ENCODE measurements around the gene MEX3D. TPM values are rescaled to one million over a fixed set of nuclear protein-coding genes. Genes with fewer than 3 reads are reported as not detected.

The MEX3D gene
- total RNA-seq, result 64.6 and 71.5 TPM in 2 replicates

DNA sequence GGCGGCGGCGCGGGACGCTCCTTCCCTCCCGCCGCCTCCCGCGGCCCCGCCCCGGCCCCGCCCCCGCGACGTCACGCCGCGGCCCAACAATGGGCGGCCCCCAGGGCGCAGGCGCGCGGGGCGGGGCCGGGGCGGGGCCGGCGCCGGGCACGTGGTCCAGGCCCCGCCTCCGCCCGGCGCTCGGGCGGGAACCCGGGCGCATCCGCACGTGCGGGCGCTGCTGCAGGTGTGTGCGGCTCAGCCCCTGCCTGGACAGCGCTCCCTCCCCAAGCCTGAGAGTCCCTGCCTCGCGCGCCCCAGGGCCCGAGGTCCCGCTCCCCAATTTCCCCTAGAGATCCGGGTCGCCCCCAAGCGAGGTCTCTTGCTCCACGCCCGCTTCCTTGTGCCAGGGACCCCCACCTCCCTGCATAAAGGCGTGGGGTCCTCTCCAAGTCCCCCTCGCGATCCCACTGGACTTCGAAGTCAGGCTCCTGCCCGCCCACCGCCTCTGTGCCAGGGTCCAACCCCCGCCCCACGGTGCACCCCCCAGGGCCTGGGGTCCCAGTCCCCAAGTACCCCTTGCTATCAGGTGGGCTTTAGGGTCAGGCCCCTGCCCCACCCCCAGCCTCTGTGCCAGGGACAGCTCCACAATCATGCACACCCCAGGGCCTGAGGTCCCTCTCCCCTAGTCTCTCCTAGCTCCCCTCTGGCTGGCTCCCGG is at the start of gene MEX3D:
Gene MEX3D (minus strand): TSS at position 6 of the 700 bp plus-strand sequence. CDS start 267 bp downstream, outside the sequence.

DNA sequence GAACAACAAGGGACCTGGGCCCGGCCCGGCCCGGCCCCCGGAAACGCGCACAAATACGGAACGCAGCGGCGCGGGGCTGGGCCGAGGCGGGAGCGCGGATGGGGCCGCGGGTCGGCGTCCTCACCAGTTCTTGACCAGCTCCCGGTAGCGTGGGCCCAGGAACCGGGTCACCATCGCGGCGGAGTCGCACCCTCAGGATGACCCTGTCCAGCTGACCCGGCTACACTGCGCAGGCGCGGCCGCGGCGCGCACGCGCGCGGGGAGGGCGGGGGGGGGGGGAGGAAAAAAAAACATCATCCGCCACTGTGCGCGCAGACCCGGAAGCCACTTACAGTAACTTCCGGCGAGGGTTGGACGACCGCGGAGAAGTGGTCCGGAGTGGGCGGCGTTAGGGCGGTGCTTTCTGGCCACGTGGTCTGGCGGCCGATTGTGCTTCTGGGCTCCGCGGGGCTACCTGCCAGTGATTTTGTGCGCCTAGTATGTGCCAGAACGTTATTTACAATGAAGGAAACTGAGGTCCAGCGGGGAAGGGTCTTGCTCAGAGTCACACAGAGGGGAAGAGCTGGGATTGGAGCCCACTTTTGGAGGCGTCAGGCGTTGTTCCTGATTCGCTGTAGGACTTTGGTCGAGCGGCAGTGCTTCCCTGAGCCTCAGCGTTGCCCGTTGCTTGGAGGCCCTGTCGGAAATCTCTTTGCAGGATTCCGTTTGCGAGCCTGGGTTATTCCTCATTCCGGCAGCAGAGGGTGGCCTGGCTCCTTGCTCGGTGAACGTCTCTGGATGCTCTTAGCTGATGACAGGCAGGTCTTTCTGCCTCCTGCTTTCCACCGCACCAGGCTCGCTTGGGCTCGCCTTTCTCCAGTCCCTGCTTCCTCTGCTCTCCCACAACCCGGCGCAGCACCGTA is 37.4 kb upstream of the MEX3D start, which contains the start of gene UQCR11:
Gene UQCR11 (minus strand): TSS at position 227 of the 902 bp plus-strand sequence. CDS start 53 bp downstream, at position 174.

DNA sequence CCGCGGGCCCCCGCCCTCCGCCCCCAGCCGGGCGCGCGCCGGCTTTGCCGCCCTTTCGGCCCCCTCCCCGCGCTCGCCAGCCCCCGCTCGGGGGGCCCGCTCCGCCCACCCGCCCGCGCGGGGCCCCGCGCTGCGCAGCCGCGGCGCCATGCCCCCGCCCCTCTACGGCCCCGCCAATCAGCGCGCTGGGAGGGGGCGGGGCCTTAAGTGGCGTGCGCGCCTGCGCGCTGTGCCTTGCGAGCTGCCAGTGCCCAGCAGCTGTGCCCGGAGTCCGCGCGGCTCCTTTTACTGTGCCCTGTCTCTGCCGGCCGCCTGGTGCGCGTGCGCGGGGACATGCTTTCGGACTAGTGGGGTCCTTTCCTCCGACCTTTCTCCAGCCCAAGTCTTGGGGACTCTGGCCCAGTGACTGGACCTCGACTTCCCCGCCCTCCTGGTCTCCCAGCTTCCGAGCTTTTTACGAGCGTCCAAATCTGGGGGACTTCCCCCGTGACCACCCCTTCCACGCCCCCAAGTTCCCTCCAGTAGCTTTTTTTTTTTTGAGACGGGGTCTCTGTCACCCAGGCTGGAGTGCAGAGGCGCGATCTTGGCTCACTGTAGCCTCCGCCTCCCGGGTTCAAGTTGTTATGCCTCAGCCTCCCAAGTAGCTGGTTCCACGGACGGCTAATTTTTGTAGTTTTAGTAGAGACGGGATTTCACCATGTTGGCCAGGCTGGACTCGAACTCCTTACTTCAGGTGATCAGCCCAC is 24.8 kb upstream of the MEX3D start, which contains the start of gene MBD3:
Gene MBD3 (minus strand): TSS at position 111 of the 746 bp plus-strand sequence. CDS start 234 bp downstream, outside the sequence.

DNA sequence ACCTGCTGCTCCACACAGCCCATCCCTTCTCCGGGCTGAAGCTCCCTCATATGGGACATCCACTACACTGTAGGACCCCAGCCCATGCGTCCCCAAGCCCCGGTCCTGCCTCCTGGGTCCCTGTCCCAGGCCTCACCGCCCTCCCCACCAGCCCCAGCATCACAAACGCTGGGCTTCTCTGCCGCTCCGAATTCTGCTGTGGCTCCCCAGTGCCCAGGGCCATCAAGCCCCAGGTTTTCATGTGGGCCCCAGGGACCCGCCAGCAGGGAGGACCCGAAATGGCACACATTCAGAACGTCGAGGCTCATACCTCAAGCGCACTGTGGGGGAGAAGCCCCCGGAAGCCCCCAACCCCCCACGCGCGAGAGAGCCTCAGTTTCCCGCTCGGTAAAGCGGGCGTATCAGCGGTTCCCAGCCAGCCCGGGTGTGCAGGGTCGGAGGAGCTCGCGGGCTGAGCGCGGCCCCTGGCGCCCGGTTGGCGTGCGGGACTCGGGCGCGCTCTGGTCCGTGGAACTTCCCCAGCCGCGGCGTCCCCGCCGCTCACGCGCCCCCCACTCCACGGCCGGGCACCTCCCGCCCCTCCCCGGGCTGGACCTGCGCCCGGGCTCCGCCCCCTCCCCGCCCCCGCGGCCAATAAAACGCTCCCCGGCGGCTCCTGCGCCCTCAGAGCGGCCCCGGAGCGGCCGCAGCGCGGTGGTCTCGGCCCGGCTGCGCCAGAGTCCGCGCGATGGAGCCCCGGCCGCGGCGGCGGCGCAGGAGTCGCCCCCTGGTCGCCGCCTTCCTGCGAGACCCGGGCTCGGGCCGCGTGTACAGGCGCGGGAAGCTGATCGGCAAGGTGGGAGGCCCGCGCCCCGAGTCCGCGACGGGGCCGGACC is 44.5 kb downstream of the MEX3D start, which contains the start of gene PLK5:
Gene PLK5 (plus strand): TSS at position 666 of the 875 bp plus-strand sequence. CDS start 2,920 bp downstream, outside the sequence.

DNA sequence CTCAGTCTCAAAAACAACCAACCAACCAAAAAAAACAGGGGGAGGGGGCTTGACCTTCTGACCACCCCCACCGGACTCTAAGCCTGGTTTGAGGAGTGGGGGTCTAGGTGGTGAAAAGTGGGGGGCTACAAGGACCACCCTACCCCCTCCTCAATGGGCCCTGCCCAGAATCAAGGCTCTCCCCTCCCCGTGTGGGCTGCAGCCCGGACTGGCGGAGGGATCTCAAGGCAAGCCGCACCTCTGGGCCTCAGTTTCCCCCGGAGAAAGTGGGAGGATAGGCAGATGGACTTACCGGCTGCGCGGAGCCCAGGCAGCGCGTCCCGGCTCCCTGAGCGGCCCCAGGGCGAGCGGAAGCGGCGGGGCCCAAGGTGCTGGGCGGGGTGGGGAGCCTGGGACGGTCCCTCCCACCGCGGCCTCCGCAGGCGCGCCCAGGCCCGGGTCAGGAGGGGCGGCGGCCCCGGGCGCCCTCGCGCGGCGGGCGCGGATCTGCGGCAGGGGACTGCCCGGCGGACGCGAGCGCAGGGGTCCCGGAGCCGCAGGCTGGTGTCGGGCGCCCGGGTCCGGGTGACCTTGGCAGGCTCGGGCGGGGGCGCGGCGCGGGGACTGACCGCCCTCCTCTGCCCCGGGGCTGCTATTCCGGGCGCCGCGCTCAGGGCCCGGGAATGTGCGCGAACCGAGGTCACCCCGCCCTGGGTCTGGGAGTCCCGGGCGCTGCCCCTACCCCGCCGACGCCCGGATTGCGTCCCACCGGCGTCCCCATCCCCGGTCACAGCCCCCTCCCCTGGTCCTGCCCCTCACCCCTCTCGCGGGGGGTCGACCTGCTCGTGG is 55.2 kb downstream of the MEX3D start, which contains the start of gene ADAMTSL5:
Gene ADAMTSL5 (minus strand): TSS at position 349 of the 828 bp plus-strand sequence. CDS start 2,076 bp downstream, outside the sequence.

Other genes starting within 250 kb of the MEX3D start
- 97.7 and 105 TPM in 2 replicates for gene NDUFS7, start 184.4 kb downstream of the MEX3D start, total RNA-seq
- gene GAMT, start 166.8 kb downstream of the MEX3D start, total RNA-seq, result 18.1 and 18.5 TPM in 2 replicates
- gene DAZAP1, start 160.7 kb downstream of the MEX3D start, total RNA-seq, result 69.9 and 76.7 TPM in 2 replicates
- 541 and 821 TPM in 2 replicates for gene RPS15, start 129.9 kb downstream of the MEX3D start, total RNA-seq
- gene APC2, start 118.2 kb downstream of the MEX3D start, total RNA-seq, result under 0.01 TPM in 2 replicates
- gene C19orf25, start 89.1 kb downstream of the MEX3D start, total RNA-seq, result 15.3 and 21.4 TPM in 2 replicates
- gene PCSK4, start 78.0 kb downstream of the MEX3D start, total RNA-seq, result 0.76 and 0.97 TPM in 2 replicates
- 0.97 and 1.1 TPM in 2 replicates for gene REEP6, start 77.1 kb downstream of the MEX3D start, total RNA-seq
- 0.15 and 0.32 TPM in 2 replicates for gene ADAMTSL5, start 55.3 kb downstream of the MEX3D start, total RNA-seq
- gene PLK5, start 44.2 kb downstream of the MEX3D start, total RNA-seq, result not detected in 2 replicates
- 81.2 and 88.7 TPM in 2 replicates for gene MBD3, start 24.5 kb upstream of the MEX3D start, total RNA-seq
- gene UQCR11, start 37.1 kb upstream of the MEX3D start, total RNA-seq, result 41.8 and 89.6 TPM in 2 replicates
- gene TCF3, start 84.3 kb upstream of the MEX3D start, total RNA-seq, result 70.8 and 95.5 TPM in 2 replicates
- gene ONECUT3, start 185.2 kb upstream of the MEX3D start, total RNA-seq, result not detected in 2 replicates
- gene ATP8B3, start 244.0 kb upstream of the MEX3D start, total RNA-seq, result 0.76 and 1.6 TPM in 2 replicates